Right lobe of liver (tissue), 4 donors: ENCODE data around the gene MEOX1.

Source experiments
- POLR2A ChIP-seq: fragments of 450-650 bp; IDR thresholded peaks from one replicate; pipeline ENCODE4 v1.6.1; 2017; ENCODE audit warnings: antibody characterized with exemption, mild to moderate bottlenecking
- TF ChIP-seq, protein P1 (sequence below), 4 donors: fragments of 200-600 bp in 3 of 4; fragments of 450-650 bp in 1 of 4; IDR thresholded peaks; one replicate each; pipeline versions ENCODE4 v1.5.1 to v1.8.0; 2016 to 2022; ENCODE audit warnings: antibody characterized with exemption in 4 of 4, mild to moderate bottlenecking in 2 of 4
- donor health status: DM: no; HTN: no; CAD: no.
- donor health status: DM: no; HTN: no; CAD: no.
- donor health status: DM: no; HTN: yes; CAD: no.

DNA sequence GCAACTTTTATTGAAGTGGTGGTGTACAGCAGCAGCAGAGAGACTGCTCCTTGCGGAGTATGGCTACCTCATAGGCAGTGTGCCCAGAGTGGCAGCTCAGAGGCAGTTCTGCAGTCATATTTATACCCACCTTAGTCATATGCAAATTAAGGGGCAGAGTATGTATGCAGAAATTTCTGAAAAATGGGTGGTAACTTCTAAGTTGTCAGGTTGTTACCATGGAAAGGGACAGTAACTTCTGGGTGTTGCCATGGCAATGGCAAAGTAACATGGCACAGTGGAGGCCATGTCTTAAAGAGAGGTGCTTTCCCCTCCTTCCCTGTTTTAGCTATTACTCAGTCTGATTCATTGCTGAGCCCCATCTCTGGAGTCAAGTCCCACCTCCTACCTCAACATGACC is 53.4 kb downstream of the MEOX1 start:
- no peak for TF ChIP-seq POLR2A
- TF ChIP-seq, protein P1, sequence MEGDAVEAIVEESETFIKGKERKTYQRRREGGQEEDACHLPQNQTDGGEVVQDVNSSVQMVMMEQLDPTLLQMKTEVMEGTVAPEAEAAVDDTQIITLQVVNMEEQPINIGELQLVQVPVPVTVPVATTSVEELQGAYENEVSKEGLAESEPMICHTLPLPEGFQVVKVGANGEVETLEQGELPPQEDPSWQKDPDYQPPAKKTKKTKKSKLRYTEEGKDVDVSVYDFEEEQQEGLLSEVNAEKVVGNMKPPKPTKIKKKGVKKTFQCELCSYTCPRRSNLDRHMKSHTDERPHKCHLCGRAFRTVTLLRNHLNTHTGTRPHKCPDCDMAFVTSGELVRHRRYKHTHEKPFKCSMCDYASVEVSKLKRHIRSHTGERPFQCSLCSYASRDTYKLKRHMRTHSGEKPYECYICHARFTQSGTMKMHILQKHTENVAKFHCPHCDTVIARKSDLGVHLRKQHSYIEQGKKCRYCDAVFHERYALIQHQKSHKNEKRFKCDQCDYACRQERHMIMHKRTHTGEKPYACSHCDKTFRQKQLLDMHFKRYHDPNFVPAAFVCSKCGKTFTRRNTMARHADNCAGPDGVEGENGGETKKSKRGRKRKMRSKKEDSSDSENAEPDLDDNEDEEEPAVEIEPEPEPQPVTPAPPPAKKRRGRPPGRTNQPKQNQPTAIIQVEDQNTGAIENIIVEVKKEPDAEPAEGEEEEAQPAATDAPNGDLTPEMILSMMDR (IDR thresholded peaks at IDR 0.05), result no peak
